Right renal pelvis (tissue), 4 donors: ENCODE measurements around the gene PLD3. TPM values are rescaled to one million over a fixed set of nuclear protein-coding genes. Genes with fewer than 3 reads are reported as not detected.
"Not testable (repeated sequence)": the region's sequence is repeated elsewhere in the genome, so short reads cannot be mapped to it uniquely, and the experiment has no call there.

Experiments
- DNase-seq, 4 donors: peaks; one replicate each; pipeline ENCODE4 v3.0.0-alpha.2; 2013; ENCODE audit warnings: low read depth in 4 of 4, low spot score in 3 of 4, missing footprints in 1 of 4
- polyA plus RNA-seq, 4 donors: library from polyadenylated mRNA; unstranded; fragments of 120-200 nt; gene quantifications; one replicate each; pipeline ENCODE4 v1.2.1, GENCODE V29; 2013; ENCODE audit not compliant: insufficient read length in 4 of 4

Gene PLD3
- polyA plus RNA-seq, 4 donors: 229 to 330 (median 257) TPM

- DNase-seq: no peak
Measured at GRCh38 chr19:40332669-40333068, 15.8 kb upstream of the PLD3 start.

GRCh38 chr19:40333083-40333482 is 15.4 kb upstream of the PLD3 start:
- DNase-seq: not testable (repeated sequence)

GRCh38 chr19:40335101-40335500 is 13.4 kb upstream of the PLD3 start:
- DNase-seq: no peak

GRCh38 chr19:40335855-40336600 is 12.5 kb upstream of the PLD3 start:
- no peak for DNase-seq

- no peak for DNase-seq
Measured at GRCh38 chr19:40336601-40336900, 11.9 kb upstream of the PLD3 start.

- DNase-seq: no peak
Measured at GRCh38 chr19:40337107-40337506, 11.4 kb upstream of the PLD3 start.

GRCh38 chr19:40337594-40337993 is 10.9 kb upstream of the PLD3 start:
- DNase-seq: no peak

- no peak for DNase-seq
Measured at GRCh38 chr19:40339018-40339728, 9.3 kb upstream of the PLD3 start.

GRCh38 chr19:40341601-40342482 is 6.7 kb upstream of the PLD3 start:
- no peak for DNase-seq

GRCh38 chr19:40342644-40343311 is 5.7 kb upstream of the PLD3 start:
- no peak for DNase-seq

GRCh38 chr19:40344422-40344821 is 4.1 kb upstream of the PLD3 start:
- DNase-seq: no peak

- DNase-seq: no peak
Measured at GRCh38 chr19:40348961-40349507, 539 bp downstream of the PLD3 start.

GRCh38 chr19:40355975-40356680 is 7.6 kb downstream of the PLD3 start:
- no peak for DNase-seq

GRCh38 chr19:40356681-40357595 is 8.4 kb downstream of the PLD3 start:
- no peak for DNase-seq

- no peak for DNase-seq
Measured at GRCh38 chr19:40357640-40358039, 9.1 kb downstream of the PLD3 start.

GRCh38 chr19:40358773-40359172 is 10.3 kb downstream of the PLD3 start:
- no peak for DNase-seq

GRCh38 chr19:40360020-40360707 is 11.7 kb downstream of the PLD3 start:
- no peak for DNase-seq

- DNase-seq: no peak
Measured at GRCh38 chr19:40360708-40361241, 12.3 kb downstream of the PLD3 start.
